Hepatic stellate cell (primary cell): ENCODE data around the gene B4GALT5.
"Not testable (repeated sequence)": the region's sequence is repeated elsewhere in the genome, so short reads cannot be mapped to it uniquely, and the experiment has no call there.

Experiments
- DNase-seq: peaks from one replicate; pipeline ENCODE4 v3.0.0; 2011; ENCODE audit warnings: low spot score

B4GALT5 gene

GRCh38 chr20:49729780-49730179 is 16.1 kb upstream of the B4GALT5 start:
- DNase-seq, result peak; percentile 26

- DNase-seq, result no peak
Observed at GRCh38 chr20:49727894-49728885, 14.5 kb upstream of the B4GALT5 start.

GRCh38 chr20:49727478-49727877 is 13.8 kb upstream of the B4GALT5 start:
- DNase-seq, result no peak

- no peak for DNase-seq
Observed at GRCh38 chr20:49725694-49726093, 12.0 kb upstream of the B4GALT5 start.

GRCh38 chr20:49725224-49725606 is 11.5 kb upstream of the B4GALT5 start:
- not testable (repeated sequence) for DNase-seq

GRCh38 chr20:49724408-49725223 is 10.9 kb upstream of the B4GALT5 start:
- no peak for DNase-seq

- not testable (repeated sequence) for DNase-seq
Observed at GRCh38 chr20:49723758-49724157, 10.1 kb upstream of the B4GALT5 start.

- DNase-seq, result not testable (repeated sequence)
Observed at GRCh38 chr20:49721326-49721725, 7.6 kb upstream of the B4GALT5 start.

- DNase-seq, result no peak
Observed at GRCh38 chr20:49715466-49715865, 1.8 kb upstream of the B4GALT5 start.

GRCh38 chr20:49712996-49713752 is 504 bp downstream of the B4GALT5 start:
- no peak for DNase-seq

GRCh38 chr20:49712646-49712995 is 1.1 kb downstream of the B4GALT5 start:
- no peak for DNase-seq

GRCh38 chr20:49712118-49712517 is 1.6 kb downstream of the B4GALT5 start:
- DNase-seq, result no peak

- DNase-seq, result no peak
Observed at GRCh38 chr20:49711667-49711987, 2.1 kb downstream of the B4GALT5 start.

- DNase-seq, result no peak
Observed at GRCh38 chr20:49710971-49711666, 2.6 kb downstream of the B4GALT5 start.

GRCh38 chr20:49707118-49707517 is 6.6 kb downstream of the B4GALT5 start:
- no peak for DNase-seq

GRCh38 chr20:49706630-49707091 is 7.0 kb downstream of the B4GALT5 start:
- DNase-seq, result no peak

GRCh38 chr20:49705893-49706292 is 7.8 kb downstream of the B4GALT5 start:
- DNase-seq, result not testable (repeated sequence)

- DNase-seq, result no peak
Observed at GRCh38 chr20:49705358-49705757, 8.3 kb downstream of the B4GALT5 start.

- DNase-seq, result no peak
Observed at GRCh38 chr20:49704932-49705336, 8.7 kb downstream of the B4GALT5 start.

- DNase-seq, result no peak
Observed at GRCh38 chr20:49701916-49702315, 11.8 kb downstream of the B4GALT5 start.

GRCh38 chr20:49701241-49701790 is 12.4 kb downstream of the B4GALT5 start:
- no peak for DNase-seq
